Cardiac fibroblast (primary cell): ENCODE data around the gene CCL20.
"Not testable (repeated sequence)": the region's sequence is repeated elsewhere in the genome, so short reads cannot be mapped to it uniquely, and the experiment has no call there.

ENCODE experiments used
- DNase-seq, 2 donors: peaks; one replicate each; pipeline versions ENCODE4 v3.0.0 to v3.0.0-alpha.2; 2010; ENCODE audit warnings: low read depth in 2 of 2
- H3K4me3 ChIP-seq, 2 donors: replicated peaks in 1 of 2; 1 replicate in 1 of 2; 2 replicates in 1 of 2; pipeline ENCODE4 v1.5.1; 2011; ENCODE audit warnings: low read depth in 2 of 2, low read length in 2 of 2, mild to moderate bottlenecking in 2 of 2, moderate library complexity in 1 of 2
- CTCF ChIP-seq: IDR thresholded peaks from one replicate; pipeline ENCODE4 v1.5.1; 2011; ENCODE audit warnings: low read depth, mild to moderate bottlenecking, low read length, inconsistent platforms

The CCL20 gene

GRCh38 chr2:227829337-227829736, 15.7 kb downstream of the CCL20 start:
- no peak for DNase-seq
- TF ChIP-seq CTCF: no peak
- no peak overlapping the region for H3K4me3 ChIP-seq

DNA sequence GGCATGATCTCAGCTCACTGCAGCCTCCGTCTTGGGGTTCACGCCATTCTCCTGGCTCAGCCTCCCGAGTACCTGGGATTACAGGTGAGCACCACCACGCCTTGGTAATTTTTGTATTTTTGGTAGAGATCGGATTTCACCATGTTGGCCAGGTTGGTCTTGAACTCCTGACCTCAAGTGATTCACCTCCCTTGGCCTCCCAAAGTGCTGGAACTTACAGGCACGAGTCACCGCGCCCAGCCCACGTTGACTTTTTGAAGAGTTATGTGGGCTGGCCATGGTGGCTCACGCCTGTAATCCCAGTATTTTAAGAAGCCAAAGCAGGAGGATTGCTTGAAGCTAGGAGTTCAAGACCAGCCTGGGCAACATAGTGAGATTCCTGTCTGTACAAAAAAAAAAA, 20.8 kb downstream of the CCL20 start:
- no peak overlapping the region for H3K4me3 ChIP-seq
- peak in 1 of 2 donors; percentile 46 for DNase-seq
- TF ChIP-seq CTCF: no peak

DNA sequence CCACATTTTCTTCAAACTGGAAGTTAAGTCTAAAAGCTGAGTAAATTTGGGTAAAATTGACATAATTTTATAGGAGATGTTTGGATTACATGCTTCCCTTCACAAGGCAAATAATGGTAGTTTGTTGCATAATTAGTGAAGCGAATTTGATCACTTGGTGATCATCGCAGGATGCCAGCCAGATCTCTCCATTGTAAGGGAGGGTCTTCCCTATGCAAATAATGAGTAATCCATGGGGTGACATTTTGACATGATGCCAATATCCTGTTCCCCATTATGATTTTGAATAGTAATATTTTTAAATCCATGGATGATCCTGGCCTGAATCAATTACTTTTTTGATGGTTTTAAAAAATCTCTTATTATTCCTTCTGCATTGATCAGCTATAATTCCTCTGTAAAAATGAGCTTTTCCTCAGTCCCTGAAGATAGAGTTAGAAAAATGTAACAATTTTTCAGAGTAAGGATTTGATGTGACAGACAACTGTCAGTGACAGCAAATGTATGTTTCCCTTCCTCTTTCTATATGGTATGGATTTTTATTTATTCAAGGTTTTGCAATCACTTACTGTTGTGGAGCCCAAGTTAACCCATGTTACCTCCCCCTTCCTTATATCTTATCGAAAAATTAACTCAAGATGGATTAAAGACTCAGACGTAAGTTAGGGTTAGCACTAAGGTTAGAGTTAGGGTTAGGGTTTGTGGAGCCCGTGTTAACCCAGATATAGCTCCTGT, 21.4 kb downstream of the CCL20 start:
- TF ChIP-seq CTCF: no peak

GRCh38 chr2:227839339-227840129, 25.9 kb downstream of the CCL20 start:
- peak; percentile 46 to 74 for DNase-seq

More for the DNA sequence above, 21.4 kb downstream of the CCL20 start:
- no peak for DNase-seq
- H3K4me3 ChIP-seq: no peak overlapping the region

DNA sequence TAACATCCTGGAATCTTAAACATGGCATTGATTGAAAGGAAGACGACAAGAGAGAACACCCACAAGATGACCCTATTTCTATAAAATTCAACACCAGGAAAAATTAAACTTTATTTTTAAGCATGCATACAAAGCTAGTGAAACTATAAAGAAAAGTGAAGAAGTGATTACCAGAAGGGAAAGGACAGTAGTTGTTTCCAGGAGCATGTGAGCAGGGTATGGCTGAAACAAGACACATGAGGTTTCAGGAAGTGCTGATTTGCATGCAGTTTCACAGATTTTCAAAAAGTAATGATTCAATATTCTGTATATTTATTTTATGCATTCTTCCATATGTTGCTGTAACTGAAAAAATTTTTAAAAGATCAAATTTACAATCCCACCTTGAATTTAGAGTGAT, 33.2 kb downstream of the CCL20 start:
- H3K4me3 ChIP-seq: no peak overlapping the region
- no peak for DNase-seq

More at GRCh38 chr2:227839339-227840129, 25.9 kb downstream of the CCL20 start:
- H3K4me3 ChIP-seq: not testable (repeated sequence)

GRCh38 chr2:227848146-227848545, 34.5 kb downstream of the CCL20 start:
- H3K4me3 ChIP-seq: no peak overlapping the region
- DNase-seq: no peak
- TF ChIP-seq CTCF: no peak

More for the DNA sequence above, 33.2 kb downstream of the CCL20 start:
- TF ChIP-seq CTCF: no peak

GRCh38 chr2:227848586-227848985, 34.9 kb downstream of the CCL20 start:
- H3K4me3 ChIP-seq: no peak overlapping the region
- TF ChIP-seq CTCF: no peak
- DNase-seq: no peak
